Spleen (tissue), 11 donors: Measurements from ENCODE around the gene PAPPA. TPM values are rescaled to one million over a fixed set of nuclear protein-coding genes. Genes with fewer than 3 reads are reported as not detected.

Experiments
- DNase-seq: peaks from one replicate; pipeline ENCODE4 v3.0.0-alpha.2; 2020
- H3K27ac ChIP-seq, 8 donors: fragments of 200-600 bp; sonication (generic) in 7 of 8; 1 replicate in 4 of 8; 2 replicates in 4 of 8; pipeline versions ENCODE4 v1.5.0 to v1.8.0; 2016 to 2021; ENCODE audit warnings: inconsistent platforms in 4 of 8, mild to moderate bottlenecking in 4 of 8, moderate library complexity in 1 of 8
- H3K27me3 ChIP-seq, 7 donors: fragments of 200-600 bp; sonication (generic) in 6 of 7; replicated peaks in 1 of 7; 1 replicate in 4 of 7; 2 replicates in 3 of 7; pipeline versions ENCODE4 v1.5.0 to v1.8.0; 2016 to 2021; ENCODE audit warnings: inconsistent platforms in 3 of 7, mild to moderate bottlenecking in 1 of 7
- H3K36me3 ChIP-seq, 6 donors: fragments of 200-600 bp; sonication (generic) in 5 of 6; 1 replicate in 4 of 6; 2 replicates in 2 of 6; pipeline versions ENCODE4 v1.5.0 to v1.8.0; 2016 to 2021; ENCODE audit warnings: inconsistent platforms in 2 of 6
- H3K4me1 ChIP-seq, 6 donors: fragments of 200-600 bp; sonication (generic) in 5 of 6; 1 replicate in 3 of 6; 2 replicates in 3 of 6; pipeline versions ENCODE4 v1.5.0 to v1.8.0; 2016 to 2021; ENCODE audit warnings: inconsistent platforms in 3 of 6
- H3K4me3 ChIP-seq, 8 donors: fragments of 200-600 bp; sonication (generic) in 7 of 8; 1 replicate in 4 of 8; 2 replicates in 4 of 8; pipeline versions ENCODE4 v1.5.0 to v1.8.0; 2016 to 2021; ENCODE audit warnings: inconsistent platforms in 4 of 8, mild to moderate bottlenecking in 4 of 8, moderate library complexity in 2 of 8
- H3K9me3 ChIP-seq, 8 donors: fragments of 200-600 bp; sonication (generic) in 7 of 8; 1 replicate in 4 of 8; 2 replicates in 4 of 8; pipeline versions ENCODE4 v1.5.0 to v1.8.0; 2016 to 2021; ENCODE audit warnings: inconsistent platforms in 4 of 8
- CTCF ChIP-seq, 11 experiments: fragments of 200-600 bp in 7 of 11; fragments of 450-650 bp in 4 of 11; sonication (generic) in 4 of 11; IDR thresholded peaks in 8 of 11; conservative IDR thresholded peaks in 3 of 11; 1 replicate in 7 of 11; 2 replicates in 4 of 11; pipeline versions ENCODE4 v1.4.0 to v1.8.0; 2016 to 2021; ENCODE audit warnings: antibody characterized with exemption in 11 of 11, inconsistent platforms in 4 of 11, mild to moderate bottlenecking in 1 of 11
- POLR2A ChIP-seq, 3 donors: fragments of 450-650 bp; IDR thresholded peaks; one replicate each; pipeline ENCODE4 v1.5.1; 2017; ENCODE audit warnings: antibody characterized with exemption in 3 of 3, mild to moderate bottlenecking in 1 of 3
- POLR2AphosphoS5 ChIP-seq, 3 donors: sonication (generic); formaldehyde crosslinking; IDR thresholded peaks; one replicate each; pipeline ENCODE4 v1.5.1; 2017; ENCODE audit warnings: antibody characterized with exemption in 3 of 3
- WGBS, 5 donors: extraction: QIAGEN DNeasy Blood & Tissue Kit in 3 of 5; methylation state at CpG; one replicate each; pipeline versions ENCODE4 v1.1.5 to v1.1.7; 2013 to 2018; 5-methylcytosine and 5-hydroxymethylcytosine counted together
- intact Hi-C: fragments of 100-400 bp; cut with DNase I; formaldehyde crosslinking; loops from one replicate; pipeline ENCODE4 v1.15.0; 2023; ENCODE audit warnings: low total_unique reads
- polyA plus RNA-seq, 3 donors: library from polyadenylated mRNA; stranded (reverse); fragments of 200-250 nt; gene quantifications; one replicate each; pipeline ENCODE4 v1.2.1, GENCODE V29; 2013
- total RNA-seq, 7 donors: library from RNA; depleted of rRNA in 3 of 7; stranded (reverse); fragments of >200 nt in 3 of 7; fragmentation: NEBNext Ultra II Directional in 4 of 7; extraction: Animal tissue kit (Norgen Biotek cat#: 25700) in 4 of 7; gene quantifications; one replicate each; pipeline versions ENCODE4 v1.1.0 to v1.2.1, GENCODE V29; 2016 to 2021
- donor health status: healthy with polysubstance abuse.
- donor health status: DM: no; HTN: no; CAD: no; lungs with moderate emphysema.
- donor health status: DM: no; HTN: no; CAD: no.
- donor health status: Bipolar disorder and iron deficiency.
- donor health status: healthy.
- donor health status: DM: no; HTN: no; CAD: no.
- donor health status: DM: yes; HTN: yes; CAD: no.

The PAPPA gene
- total and polyA plus RNA-seq, 10 donors: 0.13 to 1.4 (median 0.45) TPM

GRCh38 chr9:116141864-116142561 is 11.6 kb upstream of the PAPPA start:
- no peaks in the 10 kb centered on the region for H3K4me1 ChIP-seq
- peaks cover 0 to 18% (median 3%) of the 10 kb centered on the region in 7 donors for H3K27me3 ChIP-seq
- H3K9me3 ChIP-seq: no peaks in the 10 kb centered on the region
- no peak overlapping the region for H3K4me3 ChIP-seq
- no peak for TF ChIP-seq POLR2AphosphoS5 (IDR thresholded peaks at IDR 0.05)
- TF ChIP-seq CTCF (IDR thresholded peaks at IDR 0.05 in 8 of 11, conservative IDR thresholded peaks at IDR 0.05 in 3 of 11): no peak
- TF ChIP-seq POLR2A (IDR thresholded peaks at IDR 0.05): no peak
- intact Hi-C loops: no loop called here
- WGBS, 5 donors: 85 to 91% (median 88%) methylated on average over 6 of the region's 6 CpGs
- no peak for DNase-seq
- no peaks in the 10 kb centered on the region for H3K36me3 ChIP-seq
- no peak overlapping the region for H3K27ac ChIP-seq

GRCh38 chr9:116142706-116143492 is 10.7 kb upstream of the PAPPA start:
- Histone ChIP-seq H3K9me3 (no peaks in the 10 kb centered on the region), H3K4me1 (no peaks in the 10 kb centered on the region), H3K4me3 (no peak overlapping the region), H3K36me3 (no peaks in the 10 kb centered on the region), H3K27ac (no peak overlapping the region), H3K27me3 (peaks cover 0 to 27% (median 5%) of the 10 kb centered on the region in 7 donors)
- DNase-seq: no peak
- 73 to 85% (median 77%) methylated on average over 5 of the region's 5 CpGs for WGBS, 5 donors
- TF ChIP-seq POLR2A (IDR thresholded peaks at IDR 0.05) (no peak), CTCF (IDR thresholded peaks at IDR 0.05 in 8 of 11, conservative IDR thresholded peaks at IDR 0.05 in 3 of 11) (no peak), POLR2AphosphoS5 (IDR thresholded peaks at IDR 0.05) (no peak)
- intact Hi-C loops: no loop called here

- WGBS, 5 donors: 58 to 69% (median 62%) methylated on average over 5 of the region's 5 CpGs
- intact Hi-C loops: no loop called here
- no peak for TF ChIP-seq POLR2AphosphoS5 (IDR thresholded peaks at IDR 0.05)
- TF ChIP-seq POLR2A (IDR thresholded peaks at IDR 0.05): no peak
- TF ChIP-seq CTCF (IDR thresholded peaks at IDR 0.05 in 8 of 11, conservative IDR thresholded peaks at IDR 0.05 in 3 of 11): no peak
- Histone ChIP-seq H3K9me3 (no peaks in the 10 kb centered on the region), H3K36me3 (no peaks in the 10 kb centered on the region), H3K27ac (no peak overlapping the region), H3K27me3 (peaks cover 0 to 38% (median 5%) of the 10 kb centered on the region in 7 donors), H3K4me1 (no peaks in the 10 kb centered on the region), H3K4me3 (no peak overlapping the region)
- DNase-seq: no peak
These were observed 9.6 kb upstream of the PAPPA start for GRCh38 chr9:116144038-116144437.

GRCh38 chr9:116144555-116144954 is 9.0 kb upstream of the PAPPA start:
- WGBS, 5 donors: 67 to 83% (median 71%) methylated on average over 2 of the region's 2 CpGs
- no peaks in the 10 kb centered on the region for H3K4me1 ChIP-seq
- DNase-seq: no peak
- H3K27me3 ChIP-seq: peaks cover 0 to 39% (median 5%) of the 10 kb centered on the region in 7 donors
- TF ChIP-seq POLR2A (IDR thresholded peaks at IDR 0.05): no peak
- no peak for TF ChIP-seq POLR2AphosphoS5 (IDR thresholded peaks at IDR 0.05)
- no peak for TF ChIP-seq CTCF (IDR thresholded peaks at IDR 0.05 in 8 of 11, conservative IDR thresholded peaks at IDR 0.05 in 3 of 11)
- no peaks in the 10 kb centered on the region for H3K9me3 ChIP-seq
- intact Hi-C loops: no loop called here
- H3K36me3 ChIP-seq: no peaks in the 10 kb centered on the region
- H3K4me3 ChIP-seq: no peak overlapping the region
- no peak overlapping the region for H3K27ac ChIP-seq
